ENCODE results near the gene APEH.

Gene APEH

DNA sequence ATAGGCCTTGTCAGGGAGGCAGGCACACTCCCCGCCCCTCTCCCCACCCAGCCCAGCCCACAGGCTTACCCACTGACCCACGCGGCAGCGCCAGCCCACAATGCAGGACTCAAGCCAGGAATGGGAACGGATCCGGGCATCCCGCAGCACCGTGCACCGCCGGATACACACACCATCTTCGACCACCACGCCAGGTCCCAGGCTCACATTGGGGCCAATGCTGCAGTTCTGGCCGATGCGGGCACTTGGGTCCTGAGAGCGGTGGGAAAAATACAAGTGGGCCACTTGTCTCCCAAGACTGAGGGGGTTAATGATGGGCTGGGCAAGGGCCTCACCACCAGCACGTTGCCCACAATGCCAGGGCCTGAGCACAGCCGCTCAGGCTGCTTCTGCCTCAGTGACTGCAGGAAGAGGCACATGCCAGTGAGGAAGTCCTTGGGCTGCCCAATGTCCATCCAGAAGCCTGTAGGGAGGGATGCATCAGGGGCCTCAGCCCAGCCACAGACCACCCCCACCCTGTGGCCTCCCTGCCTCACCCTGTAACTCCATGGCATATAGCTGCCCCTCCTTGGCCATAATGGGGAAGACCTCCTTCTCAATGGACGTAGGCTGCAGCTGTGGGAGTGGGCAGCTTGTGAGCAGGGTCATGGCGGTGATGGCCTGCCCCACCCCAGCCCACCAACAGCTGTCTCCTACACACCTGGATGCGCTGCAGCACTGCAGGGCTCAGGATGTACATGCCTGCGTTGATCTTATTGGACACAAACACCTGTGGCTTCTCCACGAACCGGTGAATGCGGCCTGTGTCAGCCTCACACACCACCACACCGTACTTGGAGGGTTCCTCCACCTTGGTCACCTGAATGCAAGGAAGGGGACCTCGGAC is 48.0 kb downstream of the APEH start:
- DNase-seq (ENCODE audit: low read depth) = no peak
- H3K4me3 ChIP-seq (ENCODE audit: control insufficient read depth, low read depth, low read length) = peak overlapping the region; percentile 73
- TF ChIP-seq, protein P1, sequence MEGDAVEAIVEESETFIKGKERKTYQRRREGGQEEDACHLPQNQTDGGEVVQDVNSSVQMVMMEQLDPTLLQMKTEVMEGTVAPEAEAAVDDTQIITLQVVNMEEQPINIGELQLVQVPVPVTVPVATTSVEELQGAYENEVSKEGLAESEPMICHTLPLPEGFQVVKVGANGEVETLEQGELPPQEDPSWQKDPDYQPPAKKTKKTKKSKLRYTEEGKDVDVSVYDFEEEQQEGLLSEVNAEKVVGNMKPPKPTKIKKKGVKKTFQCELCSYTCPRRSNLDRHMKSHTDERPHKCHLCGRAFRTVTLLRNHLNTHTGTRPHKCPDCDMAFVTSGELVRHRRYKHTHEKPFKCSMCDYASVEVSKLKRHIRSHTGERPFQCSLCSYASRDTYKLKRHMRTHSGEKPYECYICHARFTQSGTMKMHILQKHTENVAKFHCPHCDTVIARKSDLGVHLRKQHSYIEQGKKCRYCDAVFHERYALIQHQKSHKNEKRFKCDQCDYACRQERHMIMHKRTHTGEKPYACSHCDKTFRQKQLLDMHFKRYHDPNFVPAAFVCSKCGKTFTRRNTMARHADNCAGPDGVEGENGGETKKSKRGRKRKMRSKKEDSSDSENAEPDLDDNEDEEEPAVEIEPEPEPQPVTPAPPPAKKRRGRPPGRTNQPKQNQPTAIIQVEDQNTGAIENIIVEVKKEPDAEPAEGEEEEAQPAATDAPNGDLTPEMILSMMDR (IDR thresholded peaks at IDR 0.05; ENCODE audit: control insufficient read depth, insufficient read depth, low read depth, low read length, missing control alignments) = no peak

DNA sequence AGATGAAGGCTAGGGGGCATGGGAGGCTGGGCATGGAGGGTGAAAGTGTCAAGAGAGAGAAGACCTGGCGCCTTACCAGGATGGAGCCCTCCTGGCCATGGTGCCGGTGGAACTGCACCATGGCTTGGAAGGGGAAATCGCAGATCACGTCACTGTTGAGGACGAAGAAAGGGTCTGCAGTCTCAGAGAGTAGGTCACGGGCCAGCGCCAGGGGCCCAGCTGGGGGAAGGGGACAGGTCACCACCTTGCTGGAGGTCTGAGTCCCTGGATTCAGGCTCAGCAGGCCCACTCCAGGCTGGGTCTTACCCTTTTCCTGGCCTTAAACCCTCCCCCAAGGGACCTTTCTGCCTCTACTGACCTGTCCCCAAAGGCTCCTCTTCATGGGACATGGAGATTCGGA is 48.7 kb downstream of the APEH start:
- TF ChIP-seq, protein P1 (IDR thresholded peaks at IDR 0.05; ENCODE audit: control insufficient read depth, insufficient read depth, low read depth, low read length, missing control alignments) = no peak
- peak overlapping the region; percentile 73 for H3K4me3 ChIP-seq (ENCODE audit: control insufficient read depth, low read depth, low read length)
- no peak for DNase-seq (ENCODE audit: low read depth)

DNA sequence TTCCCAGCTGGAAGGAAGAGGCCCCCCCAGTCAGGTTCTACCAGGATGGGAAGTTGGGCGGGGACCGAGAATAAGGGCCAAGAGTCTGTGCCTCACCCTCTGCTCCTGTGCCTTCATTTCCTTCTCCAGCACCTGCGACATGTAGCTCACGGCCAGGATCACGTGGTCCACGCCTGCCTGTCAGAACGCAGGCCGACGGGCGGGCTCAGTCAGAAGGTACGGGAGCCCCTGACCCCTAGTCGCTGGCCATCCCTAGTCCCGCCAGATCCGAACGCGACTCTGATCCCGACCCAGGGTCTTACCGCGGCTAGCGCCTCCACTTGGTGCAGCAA is 49.1 kb downstream of the APEH start:
- DNase-seq (ENCODE audit: low read depth) = no peak
- H3K4me3 ChIP-seq (ENCODE audit: control insufficient read depth, low read depth, low read length) = peak overlapping the region; percentile 73
- TF ChIP-seq, protein P1 (IDR thresholded peaks at IDR 0.05; ENCODE audit: control insufficient read depth, insufficient read depth, low read depth, low read length, missing control alignments) = no peak

DNA sequence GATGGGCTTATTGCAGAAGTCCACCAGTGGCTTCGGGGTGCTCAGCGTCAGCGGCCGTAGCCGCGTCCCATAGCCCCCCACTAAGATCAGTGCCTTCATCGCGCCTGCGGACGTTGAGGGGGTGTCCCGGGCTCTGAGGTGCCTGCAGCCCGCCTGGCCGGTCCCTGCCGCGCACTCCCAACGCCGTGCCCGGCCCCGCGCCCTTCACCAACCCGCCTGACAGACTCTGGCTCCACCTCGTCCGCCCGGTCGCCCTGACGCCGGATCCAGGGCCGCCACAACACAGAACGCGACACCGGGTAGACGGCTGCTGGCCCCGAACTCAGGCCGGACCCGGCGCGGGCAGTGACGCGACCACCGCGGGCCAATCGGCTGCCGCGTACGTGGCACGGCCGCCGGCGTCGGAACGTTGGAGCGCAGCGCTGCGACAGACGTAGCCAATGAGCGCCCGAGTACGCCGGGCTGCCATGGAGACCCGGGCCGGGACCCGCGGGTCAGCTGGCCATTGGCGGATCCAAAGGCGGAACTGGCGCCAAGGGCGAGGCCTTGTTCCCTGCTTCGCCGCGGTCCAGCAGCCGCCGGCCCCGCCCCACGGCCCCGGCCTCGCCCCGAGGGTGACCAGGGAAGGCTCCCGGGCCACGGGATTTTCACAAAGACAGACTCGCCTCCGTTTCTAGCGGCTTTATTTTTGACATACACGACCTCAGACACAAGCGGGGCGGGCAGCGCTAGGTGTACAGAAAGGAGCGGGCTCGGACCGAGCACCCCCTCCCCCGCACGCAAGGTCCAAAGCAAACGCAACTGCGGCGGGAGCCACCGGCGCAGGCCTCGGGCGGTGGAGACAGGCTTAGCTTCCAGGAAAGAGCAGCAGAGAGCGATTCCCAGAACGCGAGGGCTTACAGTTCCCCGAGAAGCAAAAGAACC is 49.7 kb downstream of the APEH start, which contains the start of gene GMPPB:
Gene GMPPB (minus strand): TSS at position 324 of the 924 bp plus-strand sequence. CDS start 225 bp downstream, at position 99.
- peak; percentile 84 for DNase-seq (ENCODE audit: low read depth)
- TF ChIP-seq, protein P1 (IDR thresholded peaks at IDR 0.05; ENCODE audit: control insufficient read depth, insufficient read depth, low read depth, low read length, missing control alignments) = no peak
- peak within 1 kb of the TSS; percentile 73 for H3K4me3 ChIP-seq (ENCODE audit: control insufficient read depth, low read depth, low read length)

DNA sequence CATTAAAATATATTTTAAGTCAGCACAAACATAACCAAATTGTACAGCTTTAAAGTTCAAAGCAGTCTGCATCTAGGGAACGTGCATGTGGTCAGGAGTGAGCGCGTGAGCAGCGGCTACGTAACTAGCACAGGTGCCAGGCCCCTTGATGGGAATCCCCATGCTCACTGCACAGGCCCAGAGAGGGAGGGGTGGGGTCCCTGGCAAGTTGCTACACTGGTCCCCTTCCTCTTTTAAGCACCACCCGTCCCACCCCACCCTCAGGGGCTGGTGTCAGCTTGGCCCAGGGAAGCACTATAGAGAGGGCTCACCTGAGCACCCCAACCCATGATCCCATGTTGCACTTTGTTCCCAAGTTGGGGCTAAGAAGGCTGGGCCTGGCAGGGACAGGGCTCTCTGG is 50.4 kb downstream of the APEH start:
- DNase-seq (ENCODE audit: low read depth) = no peak
- peak overlapping the region; percentile 65 for H3K4me3 ChIP-seq (ENCODE audit: control insufficient read depth, low read depth, low read length)
- TF ChIP-seq, protein P1 (IDR thresholded peaks at IDR 0.05; ENCODE audit: control insufficient read depth, insufficient read depth, low read depth, low read length, missing control alignments) = no peak

DNA sequence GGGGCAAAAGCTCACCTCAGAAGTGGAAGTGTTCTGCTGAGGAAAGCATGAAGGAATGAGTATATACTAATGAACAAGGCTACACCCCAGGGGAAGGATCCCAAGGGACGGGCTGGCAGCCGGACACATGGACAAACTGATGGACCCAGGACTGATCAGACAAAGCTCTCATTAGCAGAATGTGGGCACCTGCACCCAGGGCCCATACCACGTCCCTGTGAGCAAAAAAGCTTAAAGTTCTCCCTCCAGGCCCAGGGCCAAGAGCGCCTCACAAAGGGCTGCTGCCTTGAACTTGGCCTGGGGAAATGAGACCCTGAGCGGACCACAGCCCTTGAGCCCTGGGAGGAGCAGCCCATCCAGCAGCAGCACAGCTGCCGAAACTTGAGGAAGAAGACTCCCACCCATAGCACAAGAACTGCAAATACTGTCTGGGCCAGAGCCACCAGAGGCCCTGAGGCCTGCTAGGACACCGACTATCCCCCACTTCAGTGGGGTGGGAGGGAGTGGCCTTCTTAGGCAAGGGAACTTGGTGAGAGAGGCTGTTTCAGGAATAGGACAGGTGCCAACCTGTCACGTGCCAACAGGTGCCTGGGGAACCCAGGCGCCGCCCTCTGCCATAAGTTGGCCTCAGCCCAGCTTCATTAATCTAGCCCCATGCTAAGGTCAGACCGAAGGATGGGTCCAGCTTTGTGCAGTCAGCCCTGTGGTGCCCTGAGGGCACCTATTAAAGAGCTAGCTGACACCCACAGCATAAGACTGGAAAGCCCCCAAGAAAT is 51.9 kb downstream of the APEH start:
- DNase-seq (ENCODE audit: low read depth) = no peak
- no peak overlapping the region for H3K4me3 ChIP-seq (ENCODE audit: control insufficient read depth, low read depth, low read length)
- TF ChIP-seq, protein P1 (IDR thresholded peaks at IDR 0.05; ENCODE audit: control insufficient read depth, insufficient read depth, low read depth, low read length, missing control alignments) = no peak

All from AG09309 (cell line).